Measurements from ENCODE around the gene LENG8. TPM values are rescaled to one million over a fixed set of nuclear protein-coding genes. Genes with fewer than 3 reads are reported as not detected.

Gene LENG8
- total and polyA plus RNA-seq, 2 of the 13 experiments (the other 11 are each of a cell fraction or from before 2014, with no cell fraction given), result 14.3 to 41.9 TPM

- TF ChIP-seq ZNF687 (CRISPR knock-in tag; IDR thresholded peaks at IDR 0.05) (peak; percentile 96), LCORL (IDR thresholded peaks at IDR 0.05) (no peak), LCORL (CRISPR knock-in tag; IDR thresholded peaks at IDR 0.05) (peak; percentile 79), SNAPC2 (CRISPR knock-in tag; IDR thresholded peaks at IDR 0.05) (peak; percentile 25; the same call in 1 of the 2 replicates), SAFB2 (CRISPR knock-in tag; IDR thresholded peaks at IDR 0.05; ENCODE audit: borderline replicate concordance, low read depth) (peak; percentile 55), FOXM1 (CRISPR knock-in tag; IDR thresholded peaks at IDR 0.05) (0 out of 2 replicates have a peak, but pooled peaks have one; percentile 30), BORCS8-MEF2B (CRISPR knock-in tag; IDR thresholded peaks at IDR 0.05) (no peak), ZNF749 (CRISPR knock-in tag; IDR thresholded peaks at IDR 0.05; ENCODE audit: borderline replicate concordance) (no peak), ZNF350 (CRISPR knock-in tag; IDR thresholded peaks at IDR 0.05; ENCODE audit: borderline replicate concordance, low read depth) (peak; percentile 12; the same call in 1 of the 2 replicates), ZMAT3 (CRISPR knock-in tag; conservative IDR thresholded peaks at IDR 0.05) (peak; percentile 59), ZNF800 (CRISPR knock-in tag; IDR thresholded peaks at IDR 0.05) (peak; percentile 96; the same call in 1 of the 2 replicates), ZMYM4 (CRISPR knock-in tag; IDR thresholded peaks at IDR 0.05) (peak; percentile 29; the same call in 1 of the 2 replicates), THAP9 (CRISPR knock-in tag; IDR thresholded peaks at IDR 0.05; ENCODE audit: borderline replicate concordance) (peak; percentile 52; the same call in 1 of the 2 replicates), ZNF234 (CRISPR knock-in tag; conservative IDR thresholded peaks at IDR 0.05) (peak; percentile 78; the same call in 1 of the 2 replicates)
- TF ChIP-seq, protein P1, sequence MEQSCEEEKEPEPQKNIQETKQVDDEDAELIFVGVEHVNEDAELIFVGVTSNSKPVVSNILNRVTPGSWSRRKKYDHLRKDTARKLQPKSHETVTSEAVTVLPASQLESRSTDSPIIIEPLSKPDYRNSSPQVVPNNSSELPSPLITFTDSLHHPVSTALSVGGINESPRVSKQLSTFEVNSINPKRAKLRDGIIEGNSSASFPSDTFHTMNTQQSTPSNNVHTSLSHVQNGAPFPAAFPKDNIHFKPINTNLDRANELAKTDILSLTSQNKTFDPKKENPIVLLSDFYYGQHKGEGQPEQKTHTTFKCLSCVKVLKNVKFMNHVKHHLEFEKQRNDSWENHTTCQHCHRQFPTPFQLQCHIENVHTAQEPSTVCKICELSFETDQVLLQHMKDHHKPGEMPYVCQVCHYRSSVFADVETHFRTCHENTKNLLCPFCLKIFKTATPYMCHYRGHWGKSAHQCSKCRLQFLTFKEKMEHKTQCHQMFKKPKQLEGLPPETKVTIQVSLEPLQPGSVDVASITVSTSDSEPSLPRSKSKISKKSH (CRISPR knock-in tag; IDR thresholded peaks at IDR 0.05; ENCODE audit: borderline replicate concordance), result no peak
- TF ChIP-seq, protein P2, sequence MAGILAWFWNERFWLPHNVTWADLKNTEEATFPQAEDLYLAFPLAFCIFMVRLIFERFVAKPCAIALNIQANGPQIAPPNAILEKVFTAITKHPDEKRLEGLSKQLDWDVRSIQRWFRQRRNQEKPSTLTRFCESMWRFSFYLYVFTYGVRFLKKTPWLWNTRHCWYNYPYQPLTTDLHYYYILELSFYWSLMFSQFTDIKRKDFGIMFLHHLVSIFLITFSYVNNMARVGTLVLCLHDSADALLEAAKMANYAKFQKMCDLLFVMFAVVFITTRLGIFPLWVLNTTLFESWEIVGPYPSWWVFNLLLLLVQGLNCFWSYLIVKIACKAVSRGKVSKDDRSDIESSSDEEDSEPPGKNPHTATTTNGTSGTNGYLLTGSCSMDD (CRISPR knock-in tag; IDR thresholded peaks at IDR 0.05), result 0 out of 2 replicates have a peak, but pooled peaks have one; percentile 74
Measured at GRCh38 chr19:54462655-54463530, 13.9 kb downstream of the LENG8 start (continued).

All from HepG2 (cell line).